GM20000 (cell line): ENCODE measurements around the gene OSBPL10.

Experiments
- DNase-seq: peaks from one replicate; pipeline ENCODE4 v3.0.0; 2012; ENCODE audit warnings: low spot score
- CTCF ChIP-seq: IDR thresholded peaks from 2 replicates; pipeline ENCODE4 v1.5.1; 2012; ENCODE audit warnings: mild to moderate bottlenecking, control low read depth; ENCODE audit errors: extremely low read depth, missing control alignments

The OSBPL10 gene

GRCh38 chr3:31813197-31813596 is 167.9 kb downstream of the OSBPL10 start:
- no peak for TF ChIP-seq CTCF
- DNase-seq, result no peak

GRCh38 chr3:31810991-31811433 is 170.1 kb downstream of the OSBPL10 start:
- TF ChIP-seq CTCF, result no peak
- no peak for DNase-seq

GRCh38 chr3:31808143-31808720 is 172.8 kb downstream of the OSBPL10 start:
- DNase-seq, result no peak
- no peak for TF ChIP-seq CTCF

GRCh38 chr3:31804251-31805051 is 176.6 kb downstream of the OSBPL10 start:
- no peak for TF ChIP-seq CTCF
- no peak for DNase-seq

GRCh38 chr3:31802981-31803740 is 177.9 kb downstream of the OSBPL10 start:
- no peak for TF ChIP-seq CTCF
- DNase-seq, result no peak

GRCh38 chr3:31800436-31800835 is 180.6 kb downstream of the OSBPL10 start:
- no peak for TF ChIP-seq CTCF
- no peak for DNase-seq

- TF ChIP-seq CTCF, result no peak
- DNase-seq, result no peak
Measured at GRCh38 chr3:31798840-31799239, 182.2 kb downstream of the OSBPL10 start.
